Measurements from ENCODE around the gene CRABP1.
A peak's percentile ranks its signal among the peaks of the same experiment; 100 is the strongest.

CRABP1 gene

DNA sequence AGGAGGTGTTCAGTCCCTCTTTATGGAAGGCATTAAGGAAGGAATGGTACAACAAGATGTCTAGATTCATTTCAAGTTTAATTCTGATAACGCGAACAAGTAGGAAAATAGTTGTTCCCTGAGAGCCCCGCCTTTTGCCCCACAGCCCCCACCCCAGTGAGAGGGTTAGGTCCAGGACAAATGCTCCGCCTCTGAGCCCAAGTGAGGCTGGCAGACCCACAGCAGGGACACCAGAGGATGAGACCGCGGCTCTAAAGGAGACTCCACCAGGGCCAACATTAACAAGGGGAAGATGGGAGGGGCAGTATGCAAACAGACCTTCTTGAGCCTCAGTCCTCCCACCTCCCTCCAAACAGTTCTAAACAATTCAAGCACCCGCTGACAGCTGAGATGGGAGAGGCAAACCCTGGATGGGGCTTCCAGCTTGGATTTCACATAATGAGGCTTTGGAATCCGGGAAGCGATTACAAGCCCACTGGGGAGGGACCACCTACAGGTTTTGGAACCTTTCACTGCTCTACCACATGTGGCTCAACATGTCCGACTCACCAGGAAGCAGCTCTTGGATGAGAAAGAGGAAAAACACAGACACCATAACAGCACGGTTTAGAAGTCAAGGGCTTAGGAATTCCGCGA lies 54.9 kb downstream of the CRABP1 start:
- POLR2A ChIA-PET: interaction anchor here (1.6 to 4.0 kb wide), 3 partner anchors 11 to 42 kb away, joined by 4 to 17 read pairs (median 6); partner anchors contain the start of gene IREB2
- no peak for TF ChIP-seq FOXA1 (IDR thresholded peaks at IDR 0.05)
- no peak for TF ChIP-seq TARDBP (IDR thresholded peaks at IDR 0.05)
- no peak for TF ChIP-seq ARNT (IDR thresholded peaks at IDR 0.05)
- TF ChIP-seq BHLHE40 (IDR thresholded peaks at IDR 0.05; ENCODE audit: borderline replicate concordance): no peak
- no peak for TF ChIP-seq FOXK2 (IDR thresholded peaks at IDR 0.05)
- TF ChIP-seq CTBP1 (IDR thresholded peaks at IDR 0.05; ENCODE audit: borderline replicate concordance): peak; percentile 70
- no peak for TF ChIP-seq SP1 (IDR thresholded peaks at IDR 0.05)
- no peak for TF ChIP-seq ELF4 (IDR thresholded peaks at IDR 0.05)
- TF ChIP-seq, protein P1, sequence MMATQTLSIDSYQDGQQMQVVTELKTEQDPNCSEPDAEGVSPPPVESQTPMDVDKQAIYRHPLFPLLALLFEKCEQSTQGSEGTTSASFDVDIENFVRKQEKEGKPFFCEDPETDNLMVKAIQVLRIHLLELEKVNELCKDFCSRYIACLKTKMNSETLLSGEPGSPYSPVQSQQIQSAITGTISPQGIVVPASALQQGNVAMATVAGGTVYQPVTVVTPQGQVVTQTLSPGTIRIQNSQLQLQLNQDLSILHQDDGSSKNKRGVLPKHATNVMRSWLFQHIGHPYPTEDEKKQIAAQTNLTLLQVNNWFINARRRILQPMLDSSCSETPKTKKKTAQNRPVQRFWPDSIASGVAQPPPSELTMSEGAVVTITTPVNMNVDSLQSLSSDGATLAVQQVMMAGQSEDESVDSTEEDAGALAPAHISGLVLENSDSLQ (IDR thresholded peaks at IDR 0.05): peak; percentile 81
- DNase-seq (ENCODE audit: extremely low spot score): peak; percentile 61
- CTCF ChIA-PET: no interaction called here

DNA sequence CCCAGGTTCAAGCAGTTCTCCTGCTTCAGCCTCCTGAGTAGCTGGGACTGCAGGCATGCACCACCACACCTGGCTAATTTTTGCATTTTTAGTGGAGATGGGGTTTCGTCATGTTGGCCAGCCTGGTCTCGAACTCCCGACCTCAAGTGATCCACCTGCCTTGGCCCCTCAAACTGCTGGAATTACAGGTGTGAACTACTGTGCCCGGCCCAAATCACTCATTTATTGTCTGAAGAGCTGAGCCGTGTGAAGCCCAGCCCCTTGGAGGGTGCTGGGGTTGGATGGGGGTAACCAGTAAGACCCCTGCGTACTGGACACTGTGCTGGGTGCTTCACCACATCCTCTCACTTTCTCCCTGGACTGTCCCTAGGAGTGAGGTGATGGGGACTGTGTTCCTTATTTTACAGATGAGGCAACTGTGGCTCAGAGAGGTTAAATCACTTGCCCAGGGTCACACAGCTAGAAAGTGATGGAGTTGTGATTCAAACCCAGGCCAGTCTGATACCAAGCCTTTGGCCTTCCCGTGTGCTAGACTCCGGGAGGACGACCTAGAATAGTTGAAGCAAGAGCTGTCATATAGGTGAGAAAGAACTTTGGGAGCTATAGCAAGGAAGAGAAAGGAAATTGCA lies 56.1 kb downstream of the CRABP1 start:
- POLR2A ChIA-PET: interaction anchor here (1.9 to 4.0 kb wide), 2 partner anchors 11 to 41 kb away, joined by 6 to 17 read pairs; partner anchors contain the start of gene IREB2
- TF ChIP-seq LEF1 (IDR thresholded peaks at IDR 0.05; ENCODE audit: borderline replicate concordance) (no peak), TARDBP (IDR thresholded peaks at IDR 0.05) (no peak), SUZ12 (IDR thresholded peaks at IDR 0.05) (no peak), ELF4 (IDR thresholded peaks at IDR 0.05) (no peak), HDGF (IDR thresholded peaks at IDR 0.05; ENCODE audit: borderline replicate concordance) (no peak)
- no peak for DNase-seq (ENCODE audit: extremely low spot score)
- CTCF ChIA-PET: interaction anchor here (0.7 to 1.4 kb wide), 3 partner anchors 15 to 26 kb away, joined by 3 to 5 read pairs (median 3); no protein-coding TSS in a partner anchor

DNA sequence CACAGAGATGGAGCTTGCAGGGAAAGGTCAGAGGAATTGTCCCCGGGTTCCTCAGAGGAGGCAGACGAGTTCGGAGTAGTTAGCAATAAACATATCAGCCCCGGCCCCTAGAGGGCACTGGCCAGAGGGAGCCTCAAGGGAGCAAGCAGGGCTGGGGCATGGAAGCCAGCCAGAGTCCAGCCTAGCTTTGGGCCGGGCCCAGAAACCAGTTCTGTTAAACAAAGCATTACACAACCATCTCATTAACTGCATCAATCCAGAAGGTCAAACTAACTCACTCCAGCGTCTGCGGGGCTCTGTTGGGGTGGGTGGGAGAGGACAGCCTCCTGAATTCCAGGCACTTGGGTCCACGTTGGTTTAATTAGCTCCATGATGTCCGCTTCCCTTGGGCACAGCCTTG lies 56.8 kb downstream of the CRABP1 start:
- ChIA-PET CTCF (interaction anchor here (0.7 to 1.4 kb wide), 4 partner anchors 14 to 89 kb away, joined by 3 to 5 read pairs (median 4); no protein-coding TSS in a partner anchor), POLR2A (interaction anchor here (1.9 to 4.0 kb wide), 2 partner anchors 10 to 40 kb away, joined by 6 to 17 read pairs; partner anchors contain the start of gene IREB2)
- peak; percentile 69 for DNase-seq (ENCODE audit: extremely low spot score)
- TF ChIP-seq, protein P1 (IDR thresholded peaks at IDR 0.05): no peak
- no peak for TF ChIP-seq ARNT (IDR thresholded peaks at IDR 0.05)
- TF ChIP-seq L3MBTL2 (conservative IDR thresholded peaks at IDR 0.05): no peak
- no peak for TF ChIP-seq SP1 (IDR thresholded peaks at IDR 0.05)
- no peak for TF ChIP-seq NFRKB (IDR thresholded peaks at IDR 0.05)
- no peak for TF ChIP-seq FOXM1 (IDR thresholded peaks at IDR 0.05; ENCODE audit: borderline replicate concordance)
- no peak for TF ChIP-seq ELF4 (IDR thresholded peaks at IDR 0.05)
- no peak for TF ChIP-seq FOXK2 (IDR thresholded peaks at IDR 0.05)
- TF ChIP-seq FOXA1 (IDR thresholded peaks at IDR 0.05): no peak
- TF ChIP-seq HDGF (IDR thresholded peaks at IDR 0.05; ENCODE audit: borderline replicate concordance): no peak
- TF ChIP-seq BHLHE40 (IDR thresholded peaks at IDR 0.05; ENCODE audit: borderline replicate concordance): no peak
- TF ChIP-seq LEF1 (IDR thresholded peaks at IDR 0.05; ENCODE audit: borderline replicate concordance): no peak
- no peak for TF ChIP-seq TARDBP (IDR thresholded peaks at IDR 0.05)
- no peak for TF ChIP-seq SUZ12 (IDR thresholded peaks at IDR 0.05)

DNA sequence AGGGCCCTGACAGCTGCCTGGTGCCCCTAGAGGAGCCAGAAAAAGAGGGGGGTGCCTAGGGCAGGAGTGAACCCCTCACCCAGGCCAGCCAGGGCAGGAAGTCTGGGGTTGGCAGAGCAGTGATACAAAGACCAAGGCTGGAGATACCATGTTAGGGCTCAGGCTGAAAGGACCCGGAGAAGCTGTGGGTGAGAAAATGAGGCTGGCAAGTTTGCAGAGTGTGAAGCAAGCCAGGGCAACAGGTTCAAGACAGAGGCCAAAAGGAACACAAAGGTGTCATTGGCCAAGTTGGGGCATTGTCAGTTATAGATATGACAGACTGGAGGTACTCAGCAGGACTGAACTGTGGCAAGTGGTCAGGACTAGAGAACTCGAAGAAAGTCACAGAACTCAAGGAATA lies 57.2 kb downstream of the CRABP1 start:
- ChIA-PET POLR2A (interaction anchor here (4.0 kb wide), 1 partner anchor 40 kb away, joined by 17 read pairs; the partner anchor contains the start of gene IREB2), CTCF (interaction anchor here (0.7 to 1.4 kb wide), 4 partner anchors 13 to 89 kb away, joined by 3 to 5 read pairs (median 4); no protein-coding TSS in a partner anchor)
- no peak for TF ChIP-seq TARDBP (IDR thresholded peaks at IDR 0.05)
- TF ChIP-seq L3MBTL2 (conservative IDR thresholded peaks at IDR 0.05): no peak
- no peak for TF ChIP-seq CTBP1 (IDR thresholded peaks at IDR 0.05; ENCODE audit: borderline replicate concordance)
- TF ChIP-seq FOXA1 (IDR thresholded peaks at IDR 0.05): no peak
- TF ChIP-seq SUZ12 (IDR thresholded peaks at IDR 0.05): no peak
- TF ChIP-seq HDGF (IDR thresholded peaks at IDR 0.05; ENCODE audit: borderline replicate concordance): no peak
- no peak for TF ChIP-seq NFRKB (IDR thresholded peaks at IDR 0.05)
- no peak for TF ChIP-seq LEF1 (IDR thresholded peaks at IDR 0.05; ENCODE audit: borderline replicate concordance)
- no peak for TF ChIP-seq FOXM1 (IDR thresholded peaks at IDR 0.05; ENCODE audit: borderline replicate concordance)
- TF ChIP-seq SP1 (IDR thresholded peaks at IDR 0.05): no peak
- TF ChIP-seq ZNF384 (IDR thresholded peaks at IDR 0.05): no peak
- TF ChIP-seq FOXK2 (IDR thresholded peaks at IDR 0.05): no peak
- TF ChIP-seq BHLHE40 (IDR thresholded peaks at IDR 0.05; ENCODE audit: borderline replicate concordance): no peak
- TF ChIP-seq ARNT (IDR thresholded peaks at IDR 0.05): no peak
- TF ChIP-seq, protein P1 (IDR thresholded peaks at IDR 0.05): no peak
- no peak for TF ChIP-seq ELF4 (IDR thresholded peaks at IDR 0.05)
- DNase-seq (ENCODE audit: extremely low spot score): no peak
